ENCODE results near the gene GIMAP8. TPM values are rescaled to one million over a fixed set of nuclear protein-coding genes. Genes with fewer than 3 reads are reported as not detected.
"Not testable (repeated sequence)": the region's sequence is repeated elsewhere in the genome, so short reads cannot be mapped to it uniquely, and the experiment has no call there.

The GIMAP8 gene
- total RNA-seq, 1 donor: not detected

GRCh38 chr7:150448789-150449147 is 1.7 kb upstream of the GIMAP8 start:
- no peak overlapping the region for H3K4me3 ChIP-seq (ENCODE audit: low read depth, low read length)
- peak; percentile 53 for DNase-seq (ENCODE audit: low read depth)
- peak; percentile 84 for TF ChIP-seq CTCF (IDR thresholded peaks at IDR 0.05; ENCODE audit: insufficient read depth, low read depth, low read length)

GRCh38 chr7:150449206-150449952 is 1.1 kb upstream of the GIMAP8 start:
- H3K4me3 ChIP-seq (ENCODE audit: low read depth, low read length): no peak overlapping the region
- DNase-seq (ENCODE audit: low read depth): no peak
- no peak for TF ChIP-seq CTCF (IDR thresholded peaks at IDR 0.05; ENCODE audit: insufficient read depth, low read depth, low read length)

GRCh38 chr7:150451097-150451793 is 815 bp downstream of the GIMAP8 start:
- DNase-seq (ENCODE audit: low read depth): no peak
- TF ChIP-seq CTCF (IDR thresholded peaks at IDR 0.05; ENCODE audit: insufficient read depth, low read depth, low read length): no peak
- no peak overlapping the region for H3K4me3 ChIP-seq (ENCODE audit: low read depth, low read length)

- no peak for DNase-seq (ENCODE audit: low read depth)
- TF ChIP-seq CTCF (IDR thresholded peaks at IDR 0.05; ENCODE audit: insufficient read depth, low read depth, low read length): no peak
- no peak overlapping the region for H3K4me3 ChIP-seq (ENCODE audit: low read depth, low read length)
Measured at GRCh38 chr7:150451833-150452461, 1.5 kb downstream of the GIMAP8 start.

- H3K4me3 ChIP-seq (ENCODE audit: low read depth, low read length): no peak overlapping the region
- TF ChIP-seq CTCF (IDR thresholded peaks at IDR 0.05; ENCODE audit: insufficient read depth, low read depth, low read length): no peak
- DNase-seq (ENCODE audit: low read depth): no peak
Measured at GRCh38 chr7:150453181-150453580, 2.8 kb downstream of the GIMAP8 start.

GRCh38 chr7:150453892-150454291 is 3.5 kb downstream of the GIMAP8 start:
- no peak for TF ChIP-seq CTCF (IDR thresholded peaks at IDR 0.05; ENCODE audit: insufficient read depth, low read depth, low read length)
- DNase-seq (ENCODE audit: low read depth): no peak
- H3K4me3 ChIP-seq (ENCODE audit: low read depth, low read length): no peak overlapping the region

- not testable (repeated sequence) for H3K4me3 ChIP-seq (ENCODE audit: low read depth, low read length); DNase-seq (ENCODE audit: low read depth)
Measured at GRCh38 chr7:150457064-150457463, 6.6 kb downstream of the GIMAP8 start.

All from fibroblast of villous mesenchyme (primary cell).